GM19043 (cell line): Measurements from ENCODE around the gene PPARD.
A peak's percentile ranks its signal among the peaks of the same experiment; 100 is the strongest.

Experiments used
- ATAC-seq: cut with Tn5 transposase; IDR thresholded peaks from one replicate; pipeline ENCODE4 v1.9.1; 2021; ENCODE audit warnings: low read depth; ENCODE audit not compliant: unreplicated experiment

The PPARD gene

GRCh38 chr6:35461270-35461669 is 118.9 kb downstream of the PPARD start:
- ATAC-seq, result no peak

GRCh38 chr6:35463292-35463691 is 120.9 kb downstream of the PPARD start:
- ATAC-seq, result no peak

- ATAC-seq, result no peak
Observed at GRCh38 chr6:35465646-35466045, 123.3 kb downstream of the PPARD start.

- ATAC-seq, result peak; percentile 74
Observed at GRCh38 chr6:35468181-35468979, 126.0 kb downstream of the PPARD start, which contains the start of gene RPL10A. Gene RPL10A (plus strand): TSS chr6:35468401. CDS start chr6:35468435, 34 bp downstream.

GRCh38 chr6:35468980-35469750 is 126.8 kb downstream of the PPARD start:
- ATAC-seq, result no peak

- ATAC-seq, result no peak
Observed at GRCh38 chr6:35469751-35470662, 127.6 kb downstream of the PPARD start.

- no peak for ATAC-seq
Observed at GRCh38 chr6:35470663-35471120, 128.3 kb downstream of the PPARD start.

GRCh38 chr6:35471836-35472345 is 129.5 kb downstream of the PPARD start:
- ATAC-seq, result no peak

- no peak for ATAC-seq
Observed at GRCh38 chr6:35473075-35473849, 130.9 kb downstream of the PPARD start.

- no peak for ATAC-seq
Observed at GRCh38 chr6:35473850-35474130, 131.4 kb downstream of the PPARD start.

- ATAC-seq, result no peak
Observed at GRCh38 chr6:35474131-35474941, 132.0 kb downstream of the PPARD start.

GRCh38 chr6:35474942-35475570 is 132.7 kb downstream of the PPARD start:
- ATAC-seq, result no peak

GRCh38 chr6:35475573-35475972 is 133.2 kb downstream of the PPARD start:
- no peak for ATAC-seq

- no peak for ATAC-seq
Observed at GRCh38 chr6:35476004-35476403, 133.6 kb downstream of the PPARD start.

GRCh38 chr6:35477028-35477427 is 134.7 kb downstream of the PPARD start:
- ATAC-seq, result no peak
